ENCODE results near the gene KIF14.

Gene KIF14

GRCh38 chr1:200653022-200653462 is 32.5 kb upstream of the KIF14 start:
- Histone ChIP-seq H3K36me3 (ENCODE audit: low read length) (peaks cover 12% of the 10 kb centered on the region; the same call in 1 of the 2 replicates), H3K9me2 (replicated peaks; ENCODE audit: insufficient read depth, low read length) (no peaks in the 10 kb centered on the region), H3K27ac (ENCODE audit: low read depth, low read length) (no peak overlapping the region), H2AFZ (ENCODE audit: low read depth, low read length, severe bottlenecking) (no peak overlapping the region), H3K4me2 (ENCODE audit: low read depth, low read length, poor library complexity, severe bottlenecking) (no peak overlapping the region), H3K79me2 (ENCODE audit: insufficient read depth, low read length) (no peaks in the 10 kb centered on the region), H3K4me3 (ENCODE audit: insufficient read depth, low read length, poor library complexity, severe bottlenecking) (no peak overlapping the region), H3K9me3 (ENCODE audit: insufficient read depth, low read length) (no peaks in the 10 kb centered on the region), H3F3A (ENCODE audit: insufficient read depth) (no peaks in the 10 kb centered on the region), H3K27me3 (ENCODE audit: low read length) (no peaks in the 10 kb centered on the region), H3K9ac (ENCODE audit: low read length) (no peak overlapping the region), H4K20me1 (ENCODE audit: low read depth, low read length) (no peaks in the 10 kb centered on the region)
- TF ChIP-seq, protein P1, sequence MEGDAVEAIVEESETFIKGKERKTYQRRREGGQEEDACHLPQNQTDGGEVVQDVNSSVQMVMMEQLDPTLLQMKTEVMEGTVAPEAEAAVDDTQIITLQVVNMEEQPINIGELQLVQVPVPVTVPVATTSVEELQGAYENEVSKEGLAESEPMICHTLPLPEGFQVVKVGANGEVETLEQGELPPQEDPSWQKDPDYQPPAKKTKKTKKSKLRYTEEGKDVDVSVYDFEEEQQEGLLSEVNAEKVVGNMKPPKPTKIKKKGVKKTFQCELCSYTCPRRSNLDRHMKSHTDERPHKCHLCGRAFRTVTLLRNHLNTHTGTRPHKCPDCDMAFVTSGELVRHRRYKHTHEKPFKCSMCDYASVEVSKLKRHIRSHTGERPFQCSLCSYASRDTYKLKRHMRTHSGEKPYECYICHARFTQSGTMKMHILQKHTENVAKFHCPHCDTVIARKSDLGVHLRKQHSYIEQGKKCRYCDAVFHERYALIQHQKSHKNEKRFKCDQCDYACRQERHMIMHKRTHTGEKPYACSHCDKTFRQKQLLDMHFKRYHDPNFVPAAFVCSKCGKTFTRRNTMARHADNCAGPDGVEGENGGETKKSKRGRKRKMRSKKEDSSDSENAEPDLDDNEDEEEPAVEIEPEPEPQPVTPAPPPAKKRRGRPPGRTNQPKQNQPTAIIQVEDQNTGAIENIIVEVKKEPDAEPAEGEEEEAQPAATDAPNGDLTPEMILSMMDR (IDR thresholded peaks at IDR 0.05; ENCODE audit: insufficient read depth, low read length, poor library complexity, severe bottlenecking) = no peak
- no peak for TF ChIP-seq EZH2phosphoT487 (conservative IDR thresholded peaks at IDR 0.05; ENCODE audit: low read length)

DNA sequence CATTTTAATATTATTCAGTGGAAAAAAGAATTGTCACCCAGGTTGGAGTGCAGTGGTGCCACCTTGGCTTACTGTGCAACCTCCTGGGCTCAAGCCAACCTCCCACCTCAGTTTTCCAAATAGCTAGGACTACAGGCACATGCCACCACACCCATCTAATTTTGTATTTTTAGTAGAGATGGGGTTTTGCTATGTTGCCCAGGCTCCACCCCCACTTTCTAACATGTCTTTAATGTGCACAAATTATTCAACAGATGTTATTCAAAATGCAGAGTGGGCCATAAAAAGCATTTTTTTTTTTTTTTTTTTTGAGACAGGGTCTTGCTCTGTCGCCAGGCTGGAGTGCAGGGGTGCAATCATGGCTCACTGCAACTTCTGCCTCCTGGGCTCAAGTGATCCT is 31.8 kb upstream of the KIF14 start:
- H3K27me3 ChIP-seq (ENCODE audit: low read length) = no peaks in the 10 kb centered on the region
- H3F3A ChIP-seq (ENCODE audit: insufficient read depth) = no peaks in the 10 kb centered on the region
- no peak overlapping the region for H3K4me3 ChIP-seq (ENCODE audit: insufficient read depth, low read length, poor library complexity, severe bottlenecking)
- H3K9me2 ChIP-seq (replicated peaks; ENCODE audit: insufficient read depth, low read length) = no peaks in the 10 kb centered on the region
- no peaks in the 10 kb centered on the region for H3K79me2 ChIP-seq (ENCODE audit: insufficient read depth, low read length)
- TF ChIP-seq EZH2phosphoT487 (conservative IDR thresholded peaks at IDR 0.05; ENCODE audit: low read length) = no peak
- TF ChIP-seq, protein P1 (IDR thresholded peaks at IDR 0.05; ENCODE audit: insufficient read depth, low read length, poor library complexity, severe bottlenecking) = no peak
- no peaks in the 10 kb centered on the region for H4K20me1 ChIP-seq (ENCODE audit: low read depth, low read length)
- no peaks in the 10 kb centered on the region for H3K9me3 ChIP-seq (ENCODE audit: insufficient read depth, low read length)
- no peak overlapping the region for H2AFZ ChIP-seq (ENCODE audit: low read depth, low read length, severe bottlenecking)
- H3K27ac ChIP-seq (ENCODE audit: low read depth, low read length) = no peak overlapping the region
- H3K9ac ChIP-seq (ENCODE audit: low read length) = no peak overlapping the region
- H3K36me3 ChIP-seq (ENCODE audit: low read length) = peaks cover 12% of the 10 kb centered on the region; the same call in 1 of the 2 replicates
- no peak overlapping the region for H3K4me2 ChIP-seq (ENCODE audit: low read depth, low read length, poor library complexity, severe bottlenecking)

DNA sequence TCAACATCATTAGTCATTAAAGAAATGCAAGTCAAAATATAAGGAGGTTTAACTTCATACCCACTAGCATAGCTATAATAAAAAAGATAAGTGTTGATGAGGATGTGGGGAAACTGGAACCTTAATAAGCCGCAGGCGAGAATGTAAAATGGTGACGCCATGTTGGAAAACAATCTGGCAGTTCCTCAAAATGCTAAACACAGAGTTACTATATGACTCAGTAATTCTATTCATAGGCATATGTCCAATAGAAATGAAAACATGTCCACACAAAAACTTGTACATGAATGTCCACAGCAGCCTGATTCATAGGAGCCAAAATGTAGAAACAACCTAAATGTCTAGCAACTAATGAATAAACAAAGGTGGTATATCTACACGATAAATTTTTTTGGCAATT is 26.0 kb upstream of the KIF14 start:
- Histone ChIP-seq H3K36me3 (ENCODE audit: low read length) (peaks cover 14% of the 10 kb centered on the region; the same call in 1 of the 2 replicates), H3K79me2 (ENCODE audit: insufficient read depth, low read length) (no peaks in the 10 kb centered on the region), H4K20me1 (ENCODE audit: low read depth, low read length) (no peaks in the 10 kb centered on the region), H3K9me2 (replicated peaks; ENCODE audit: insufficient read depth, low read length) (no peaks in the 10 kb centered on the region), H3K4me3 (ENCODE audit: insufficient read depth, low read length, poor library complexity, severe bottlenecking) (no peak overlapping the region), H3F3A (ENCODE audit: insufficient read depth) (no peaks in the 10 kb centered on the region), H3K27ac (ENCODE audit: low read depth, low read length) (no peak overlapping the region), H3K9ac (ENCODE audit: low read length) (no peak overlapping the region), H3K4me2 (ENCODE audit: low read depth, low read length, poor library complexity, severe bottlenecking) (no peak overlapping the region), H2AFZ (ENCODE audit: low read depth, low read length, severe bottlenecking) (no peak overlapping the region), H3K27me3 (ENCODE audit: low read length) (no peaks in the 10 kb centered on the region), H3K9me3 (ENCODE audit: insufficient read depth, low read length) (no peaks in the 10 kb centered on the region)
- TF ChIP-seq, protein P1 (IDR thresholded peaks at IDR 0.05; ENCODE audit: insufficient read depth, low read length, poor library complexity, severe bottlenecking) = no peak
- TF ChIP-seq EZH2phosphoT487 (conservative IDR thresholded peaks at IDR 0.05; ENCODE audit: low read length) = no peak
